Measurements from ENCODE around the gene ANKRD28. TPM values are rescaled to one million over a fixed set of nuclear protein-coding genes. Genes with fewer than 3 reads are reported as not detected.

ANKRD28 gene
- total RNA-seq, 4 donors from 2014 or later: 26.8 to 55.9 (median 43.6) TPM

GRCh38 chr3:15649858-15650257 is 147.9 kb downstream of the ANKRD28 start:
- 83 to 89% methylated on average over 2 to 5 of the region's 5 CpGs for WGBS, 2 donors (ENCODE audit: low coverage in 1 of 2)
- Histone ChIP-seq H3K4me1 (peaks cover 3 to 57% (median 25%) of the 10 kb centered on the region in 3 donors), H3K27me3 (no peaks in the 10 kb centered on the region), H3K9me3 (no peaks in the 10 kb centered on the region), H3K36me3 (peaks cover 0 to 3% of the 10 kb centered on the region in 2 donors), H3K4me3 (no peak overlapping the region), H3K27ac (no peak overlapping the region)
- TF ChIP-seq, protein P1, sequence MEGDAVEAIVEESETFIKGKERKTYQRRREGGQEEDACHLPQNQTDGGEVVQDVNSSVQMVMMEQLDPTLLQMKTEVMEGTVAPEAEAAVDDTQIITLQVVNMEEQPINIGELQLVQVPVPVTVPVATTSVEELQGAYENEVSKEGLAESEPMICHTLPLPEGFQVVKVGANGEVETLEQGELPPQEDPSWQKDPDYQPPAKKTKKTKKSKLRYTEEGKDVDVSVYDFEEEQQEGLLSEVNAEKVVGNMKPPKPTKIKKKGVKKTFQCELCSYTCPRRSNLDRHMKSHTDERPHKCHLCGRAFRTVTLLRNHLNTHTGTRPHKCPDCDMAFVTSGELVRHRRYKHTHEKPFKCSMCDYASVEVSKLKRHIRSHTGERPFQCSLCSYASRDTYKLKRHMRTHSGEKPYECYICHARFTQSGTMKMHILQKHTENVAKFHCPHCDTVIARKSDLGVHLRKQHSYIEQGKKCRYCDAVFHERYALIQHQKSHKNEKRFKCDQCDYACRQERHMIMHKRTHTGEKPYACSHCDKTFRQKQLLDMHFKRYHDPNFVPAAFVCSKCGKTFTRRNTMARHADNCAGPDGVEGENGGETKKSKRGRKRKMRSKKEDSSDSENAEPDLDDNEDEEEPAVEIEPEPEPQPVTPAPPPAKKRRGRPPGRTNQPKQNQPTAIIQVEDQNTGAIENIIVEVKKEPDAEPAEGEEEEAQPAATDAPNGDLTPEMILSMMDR (IDR thresholded peaks at IDR 0.05): no peak
- TF ChIP-seq POLR2A (IDR thresholded peaks at IDR 0.05) (no peak), POLR2AphosphoS5 (IDR thresholded peaks at IDR 0.05) (no peak)
- ATAC-seq: no peak

DNA sequence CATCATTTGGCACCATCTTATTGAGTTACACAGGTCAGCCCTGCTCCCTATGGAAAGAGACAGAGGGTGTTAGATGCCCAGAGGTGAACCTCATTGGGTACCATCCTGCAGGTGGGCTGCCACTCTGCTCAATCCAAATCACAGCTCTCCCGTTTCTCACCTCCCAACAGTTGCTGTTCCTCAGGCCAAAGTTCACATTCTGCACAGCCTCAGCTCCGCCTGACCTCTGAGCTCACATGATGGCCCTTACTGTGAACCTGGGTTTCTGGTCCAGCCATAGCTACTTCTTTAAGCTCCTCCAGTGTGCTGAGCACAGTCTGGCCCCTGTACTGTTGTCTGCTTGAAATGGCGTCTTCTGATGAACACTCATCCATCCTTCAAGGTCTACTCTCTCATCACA is 148.4 kb downstream of the ANKRD28 start:
- no peak for ATAC-seq
- Histone ChIP-seq H3K27me3 (no peaks in the 10 kb centered on the region), H3K9me3 (no peaks in the 10 kb centered on the region), H3K4me3 (no peak overlapping the region), H3K27ac (no peak overlapping the region), H3K36me3 (peaks cover 0 to 9% of the 10 kb centered on the region in 2 donors), H3K4me1 (peaks cover 3 to 52% (median 25%) of the 10 kb centered on the region in 3 donors)
- WGBS, 2 donors (ENCODE audit: low coverage in 1 of 2): 96 to 100% methylated on average over 1 to 3 of the region's 3 CpGs
- TF ChIP-seq EP300 (IDR thresholded peaks at IDR 0.05) (no peak), POLR2AphosphoS5 (IDR thresholded peaks at IDR 0.05) (no peak), POLR2A (IDR thresholded peaks at IDR 0.05) (no peak)
- TF ChIP-seq, protein P1 (IDR thresholded peaks at IDR 0.05): no peak

DNA sequence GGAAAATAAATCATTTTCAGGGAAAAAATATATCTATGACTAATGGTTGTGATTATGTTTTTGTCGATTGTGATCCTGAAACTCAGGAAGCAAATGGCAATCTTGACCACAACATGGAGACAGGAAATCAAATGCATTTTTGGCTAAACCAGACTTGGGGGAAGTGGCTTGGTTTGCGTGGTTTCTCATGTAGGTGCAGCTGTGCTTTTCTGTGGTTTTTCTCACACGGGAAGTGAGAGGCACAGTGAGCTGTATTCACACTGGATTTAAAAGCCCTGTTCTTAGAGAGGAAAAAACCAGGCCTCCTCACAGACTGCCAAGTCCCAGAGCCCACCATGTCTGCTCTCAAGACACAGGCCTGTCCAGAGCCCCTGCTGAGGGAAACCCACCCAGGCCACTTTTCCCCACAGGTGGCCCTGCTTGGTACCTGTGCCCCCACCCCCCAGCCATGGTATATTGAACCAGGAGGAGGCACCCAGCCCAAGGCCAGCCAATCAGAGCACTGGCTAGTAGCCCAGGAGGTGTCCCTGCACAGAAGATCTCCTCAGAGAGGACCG is 150.1 kb downstream of the ANKRD28 start:
- no peak for ATAC-seq

DNA sequence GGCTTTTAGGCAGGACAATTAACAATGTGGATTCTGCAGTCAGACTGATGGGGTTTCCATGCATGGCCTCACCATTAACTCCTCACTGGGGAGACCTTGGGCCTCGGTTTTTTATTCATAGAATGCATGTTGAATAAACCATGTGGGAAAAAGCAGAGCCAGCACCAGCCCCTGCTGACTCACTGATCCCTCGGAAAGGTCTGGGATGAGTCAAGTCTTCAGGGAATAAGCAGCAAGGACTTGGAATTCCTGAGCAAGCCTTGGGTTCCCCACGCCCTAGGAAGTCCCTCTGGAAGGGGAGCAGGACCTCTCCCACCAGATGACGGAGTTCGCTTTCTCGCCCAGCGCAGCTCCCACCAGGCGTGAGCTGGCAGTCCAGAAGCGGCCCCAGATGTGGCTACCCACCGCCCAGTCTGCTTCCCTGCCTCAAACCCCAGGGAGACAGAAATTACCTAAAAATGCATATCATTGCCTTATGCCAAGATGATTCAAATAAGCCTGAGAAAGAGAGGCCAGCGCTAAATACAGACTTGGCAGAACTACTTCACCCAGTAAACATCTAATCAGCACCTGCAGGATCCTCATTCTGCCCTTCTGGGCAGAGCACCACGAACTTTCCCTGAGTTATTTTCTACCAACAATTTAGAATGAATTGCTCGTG is 150.8 kb downstream of the ANKRD28 start:
- H3K4me1 ChIP-seq: peaks cover 3 to 38% (median 25%) of the 10 kb centered on the region in 3 donors
- H3K27me3 ChIP-seq: no peaks in the 10 kb centered on the region
- H3K4me3 ChIP-seq: no peak overlapping the region
- H3K9me3 ChIP-seq: no peaks in the 10 kb centered on the region
- peaks cover 0 to 25% of the 10 kb centered on the region in 2 donors for H3K36me3 ChIP-seq
- WGBS, 2 donors (ENCODE audit: low coverage in 1 of 2): 8 to 20% methylated on average over 5 to 7 of the region's 13 CpGs
- H3K27ac ChIP-seq: peak overlapping the region; percentile 21 to 86 (median 84)
- peak; percentile 89 for ATAC-seq
- TF ChIP-seq POLR2A (IDR thresholded peaks at IDR 0.05) (no peak), POLR2AphosphoS5 (IDR thresholded peaks at IDR 0.05) (peak; percentile 95)

More for the DNA sequence above, 150.1 kb downstream of the ANKRD28 start:
- no peaks in the 10 kb centered on the region for H3K9me3 ChIP-seq
- peak overlapping the region; percentile 21 to 86 (median 84) for H3K27ac ChIP-seq
- TF ChIP-seq POLR2AphosphoS5 (IDR thresholded peaks at IDR 0.05) (no peak), EP300 (IDR thresholded peaks at IDR 0.05) (no peak), POLR2A (IDR thresholded peaks at IDR 0.05) (no peak)
- TF ChIP-seq, protein P1 (IDR thresholded peaks at IDR 0.05): no peak
- no peak overlapping the region for H3K4me3 ChIP-seq
- no peaks in the 10 kb centered on the region for H3K27me3 ChIP-seq
- H3K4me1 ChIP-seq: peaks cover 3 to 38% (median 25%) of the 10 kb centered on the region in 3 donors
- WGBS, 2 donors (ENCODE audit: low coverage in 1 of 2): 19 to 37% methylated on average over 3 to 4 of the region's 4 CpGs
- peaks cover 0 to 18% of the 10 kb centered on the region in 2 donors for H3K36me3 ChIP-seq

DNA sequence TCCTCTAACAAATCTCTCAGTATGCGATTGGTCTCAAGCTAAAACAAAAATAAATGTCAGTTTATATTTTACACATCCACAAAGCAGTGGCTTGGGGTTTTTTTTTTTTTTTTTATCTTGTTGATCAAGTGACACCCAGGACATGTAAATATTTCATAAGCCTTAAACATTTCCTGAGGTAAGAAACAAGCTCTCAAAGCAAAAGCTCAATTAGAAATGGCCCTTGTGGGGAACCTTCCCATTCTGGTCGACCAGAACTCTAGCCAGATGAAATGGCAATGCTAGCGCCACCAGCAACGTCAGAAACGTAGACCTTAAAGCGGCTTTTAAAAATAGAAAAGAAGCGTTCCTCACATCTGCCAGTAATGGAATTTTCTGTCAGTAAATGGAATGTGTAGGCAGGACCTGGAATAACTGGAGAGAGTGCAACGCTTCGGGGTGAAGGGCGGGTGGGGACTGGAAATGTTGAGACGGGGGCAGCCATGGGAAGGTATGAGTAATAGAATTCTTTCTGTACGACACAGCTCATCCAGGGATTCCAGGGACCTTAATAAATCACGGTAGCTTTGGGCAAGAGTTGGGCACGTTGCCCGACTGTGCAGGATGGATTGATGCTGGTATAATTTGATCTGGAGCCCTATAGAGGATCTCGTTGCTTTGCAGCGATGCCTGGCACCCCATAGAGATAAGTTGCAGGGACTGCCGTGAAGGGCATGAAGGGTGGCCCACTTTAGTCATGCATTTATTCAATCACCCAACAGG is 151.9 kb downstream of the ANKRD28 start:
- Histone ChIP-seq H3K9me3 (no peaks in the 10 kb centered on the region), H3K27me3 (no peaks in the 10 kb centered on the region), H3K4me1 (peaks cover 3 to 38% (median 25%) of the 10 kb centered on the region in 3 donors), H3K36me3 (peaks cover 0 to 34% of the 10 kb centered on the region in 2 donors), H3K4me3 (no peak overlapping the region), H3K27ac (peak overlapping the region; percentile 21 to 86 (median 84))
- WGBS, 2 donors (ENCODE audit: low coverage in 1 of 2): 25 to 34% methylated on average over 15 to 18 of the region's 18 CpGs
- peak; percentile 74 for ATAC-seq
- peak; percentile 84 for TF ChIP-seq POLR2AphosphoS5 (IDR thresholded peaks at IDR 0.05)
- TF ChIP-seq POLR2A (IDR thresholded peaks at IDR 0.05): no peak
